Measurements from ENCODE around the gene ADORA1. TPM values are rescaled to one million over a fixed set of nuclear protein-coding genes. Genes with fewer than 3 reads are reported as not detected.

ADORA1 gene
- total and polyA plus RNA-seq, 11 donors, result 0.81 to 17.8 (median 9.5) TPM

- H3K4me1 ChIP-seq, result peaks cover 0 to 15% (median 0%) of the 10 kb centered on the region in 12 donors
- no peak overlapping the region for H3K27ac ChIP-seq
- intact Hi-C loops (cut with DNase I), result loop anchor here in 1 of 10 donors (5.0 kb wide), 1 partner anchor 39 kb away; no protein-coding TSS in a partner anchor
- WGBS, 4 donors, result 63 to 74% (median 70%) methylated on average over 9 of the region's 9 CpGs
- H3K4me3 ChIP-seq, result no peak overlapping the region
- H3K27me3 ChIP-seq, result no peaks in the 10 kb centered on the region
- DNase-seq (peak in 1 of 5 donors; percentile 5), ATAC-seq (no peak)
- TF ChIP-seq, protein P1, sequence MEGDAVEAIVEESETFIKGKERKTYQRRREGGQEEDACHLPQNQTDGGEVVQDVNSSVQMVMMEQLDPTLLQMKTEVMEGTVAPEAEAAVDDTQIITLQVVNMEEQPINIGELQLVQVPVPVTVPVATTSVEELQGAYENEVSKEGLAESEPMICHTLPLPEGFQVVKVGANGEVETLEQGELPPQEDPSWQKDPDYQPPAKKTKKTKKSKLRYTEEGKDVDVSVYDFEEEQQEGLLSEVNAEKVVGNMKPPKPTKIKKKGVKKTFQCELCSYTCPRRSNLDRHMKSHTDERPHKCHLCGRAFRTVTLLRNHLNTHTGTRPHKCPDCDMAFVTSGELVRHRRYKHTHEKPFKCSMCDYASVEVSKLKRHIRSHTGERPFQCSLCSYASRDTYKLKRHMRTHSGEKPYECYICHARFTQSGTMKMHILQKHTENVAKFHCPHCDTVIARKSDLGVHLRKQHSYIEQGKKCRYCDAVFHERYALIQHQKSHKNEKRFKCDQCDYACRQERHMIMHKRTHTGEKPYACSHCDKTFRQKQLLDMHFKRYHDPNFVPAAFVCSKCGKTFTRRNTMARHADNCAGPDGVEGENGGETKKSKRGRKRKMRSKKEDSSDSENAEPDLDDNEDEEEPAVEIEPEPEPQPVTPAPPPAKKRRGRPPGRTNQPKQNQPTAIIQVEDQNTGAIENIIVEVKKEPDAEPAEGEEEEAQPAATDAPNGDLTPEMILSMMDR (IDR thresholded peaks at IDR 0.05), result no peak
- TF ChIP-seq POLR2A (IDR thresholded peaks at IDR 0.05), result no peak
- no peaks in the 10 kb centered on the region for H3K9me3 ChIP-seq
- H3K36me3 ChIP-seq, result peaks cover 0 to 1% (median 0%) of the 10 kb centered on the region in 9 donors
Measured at GRCh38 chr1:203081465-203082230, 45.9 kb upstream of the ADORA1 start.

- Histone ChIP-seq H3K27me3 (no peaks in the 10 kb centered on the region), H3K36me3 (no peaks in the 10 kb centered on the region), H3K9me3 (no peaks in the 10 kb centered on the region), H3K27ac (peak overlapping the region in 2 of 12 donors; percentile 4 to 29), H3K4me3 (no peak overlapping the region), H3K4me1 (peaks cover 0 to 15% (median 0%) of the 10 kb centered on the region in 12 donors)
- 72 to 80% (median 76%) methylated on average over 3 of the region's 3 CpGs for WGBS, 4 donors
- no peak for TF ChIP-seq POLR2A (IDR thresholded peaks at IDR 0.05)
- TF ChIP-seq, protein P1 (IDR thresholded peaks at IDR 0.05), result no peak
- intact Hi-C loops (cut with DNase I), result loop anchor here in 1 of 10 donors (5.0 kb wide), 1 partner anchor 40 kb away; no protein-coding TSS in a partner anchor
- DNase-seq (no peak), ATAC-seq (no peak)
Measured at GRCh38 chr1:203082231-203082505, 45.4 kb upstream of the ADORA1 start.

DNA sequence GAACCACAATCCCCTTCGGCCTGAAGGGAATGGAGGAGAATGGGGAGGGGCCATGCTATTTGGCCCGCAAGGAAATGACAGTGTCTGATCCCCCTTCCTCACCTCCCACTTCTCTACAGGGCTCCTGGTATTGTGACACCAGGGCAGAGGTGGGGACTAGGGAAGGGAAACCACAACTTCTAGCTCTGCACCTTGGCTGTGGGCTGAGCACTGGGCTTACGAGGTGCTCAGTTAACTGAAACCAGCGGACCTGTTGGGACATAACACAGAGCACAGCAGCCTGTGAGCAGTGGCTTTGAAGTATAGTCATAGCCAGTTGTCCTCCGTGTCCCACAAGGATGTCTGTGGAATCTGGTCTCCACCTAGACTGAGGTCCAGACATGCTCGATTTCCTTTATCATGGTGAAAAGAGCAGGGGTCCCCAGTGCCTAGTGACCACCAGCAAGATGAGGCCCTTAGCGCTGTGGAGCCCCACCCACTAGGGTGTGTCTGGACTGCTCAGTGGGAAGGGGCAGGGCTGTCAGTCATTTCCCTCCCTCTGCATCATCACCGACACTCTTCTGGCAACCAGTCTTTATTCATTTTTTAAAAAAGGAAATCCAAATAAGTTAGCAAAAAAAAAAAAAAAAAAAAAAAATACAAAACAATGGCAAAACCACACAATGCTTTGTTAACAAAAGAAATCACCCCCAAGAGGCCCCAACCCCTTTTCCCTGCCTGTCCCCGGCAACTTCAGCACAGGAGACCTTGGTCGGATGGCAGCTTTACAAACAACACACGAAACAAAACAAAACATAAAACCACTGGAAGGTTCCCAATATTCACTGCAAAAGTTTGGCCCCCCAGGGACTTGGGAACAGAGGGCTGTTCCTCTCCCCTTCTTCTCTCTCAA, 44.7 kb upstream of the ADORA1 start:
- intact Hi-C loops (cut with DNase I), result loop anchor here in 1 of 10 donors (5.0 kb wide), 1 partner anchor 41 kb away; no protein-coding TSS in a partner anchor
- Histone ChIP-seq H3K27ac (peak overlapping the region in 9 of 12 donors; percentile 4 to 62 (median 32)), H3K4me1 (peaks cover 0 to 15% (median 0%) of the 10 kb centered on the region in 12 donors), H3K36me3 (no peaks in the 10 kb centered on the region), H3K9me3 (no peaks in the 10 kb centered on the region), H3K4me3 (no peak overlapping the region), H3K27me3 (no peaks in the 10 kb centered on the region)
- WGBS, 4 donors, result 52 to 64% (median 56%) methylated on average over 11 of the region's 11 CpGs
- no peak for TF ChIP-seq POLR2A (IDR thresholded peaks at IDR 0.05)
- TF ChIP-seq, protein P1 (IDR thresholded peaks at IDR 0.05), result no peak
- ATAC-seq (peak in 2 of 4 donors; percentile 60 to 81), DNase-seq (peak in 2 of 5 donors; percentile 1 to 12)

All from heart left ventricle (tissue), 16 donors.